ENCODE measurements around the gene PAM. TPM values are rescaled to one million over a fixed set of nuclear protein-coding genes. Genes with fewer than 3 reads are reported as not detected.

The PAM gene
- total RNA-seq, 1 experiment from 2014 or later, result 257 TPM

GRCh38 chr5:102927007-102927406 lies 171.9 kb downstream of the PAM start:
- H3K4me3 ChIP-seq (replicated peaks in 1 of 2; ENCODE audit: low read depth in 1 of 2, low read length in 2 of 2), result no peak overlapping the region
- no peaks in the 10 kb centered on the region for H3K4me1 ChIP-seq (ENCODE audit: control insufficient read depth in 1 of 2, insufficient read depth in 2 of 2, low read length in 2 of 2)
- ChIA-PET RAD21 (ENCODE audit: low non-redundant PET in 1 of 2, low total read pairs in 2 of 2, uncharacterized antibody in 2 of 2, unreplicated experiment in 2 of 2) (no interaction called here), POLR2A (no interaction called here), CTCF (no interaction called here)
- TF ChIP-seq EGR1 (IDR thresholded peaks at IDR 0.05; ENCODE audit: low read depth) (no peak), POLR2AphosphoS5 (IDR thresholded peaks at IDR 0.05; ENCODE audit: low read depth, low read length) (no peak), CBX3 (IDR thresholded peaks at IDR 0.05; ENCODE audit: low read depth) (no peak)
- H3K4me2 ChIP-seq (ENCODE audit: low read length), result no peak overlapping the region
- no peak overlapping the region for H3K9ac ChIP-seq (ENCODE audit: low read length)
- no peak for ATAC-seq
- no peaks in the 10 kb centered on the region for H4K20me1 ChIP-seq (ENCODE audit: insufficient read depth)
- no peak overlapping the region for H2AFZ ChIP-seq (ENCODE audit: low read depth, low read length, poor library complexity, severe bottlenecking)
- H3K27me3 ChIP-seq (ENCODE audit: insufficient read depth, low read length), result no peaks in the 10 kb centered on the region
- BruUV-seq (replicated peaks), result no TSS peak
- no peaks in the 10 kb centered on the region for H3K79me2 ChIP-seq (ENCODE audit: insufficient read depth, low read length)
- H3K36me3 ChIP-seq (ENCODE audit: control insufficient read depth in 1 of 2, insufficient read depth in 2 of 2, low read length in 2 of 2), result peaks cover 9 to 11% of the 10 kb centered on the region in 2 experiments; a peak in 3 of 4 replicates
- DNase-seq (ENCODE audit: low read depth, low spot score), result no peak
- no peak overlapping the region for H3K27ac ChIP-seq (ENCODE audit: low read depth, low read length)
- H3K9me2 ChIP-seq (ENCODE audit: insufficient read depth), result no peaks in the 10 kb centered on the region
- no peaks in the 10 kb centered on the region for H3K9me3 ChIP-seq (ENCODE audit: control insufficient read depth in 1 of 2, insufficient read depth in 1 of 2, low read depth in 1 of 2, low read length in 2 of 2)
- intact Hi-C loops (cut with micrococcal nuclease), result no loop called here

GRCh38 chr5:102930244-102930643 lies 175.1 kb downstream of the PAM start:
- ChIA-PET POLR2A (no interaction called here), RAD21 (ENCODE audit: low non-redundant PET in 1 of 2, low total read pairs in 2 of 2, uncharacterized antibody in 2 of 2, unreplicated experiment in 2 of 2) (no interaction called here), CTCF (no interaction called here)
- Histone ChIP-seq H3K9ac (ENCODE audit: low read length) (no peak overlapping the region), H3K9me2 (ENCODE audit: insufficient read depth) (no peaks in the 10 kb centered on the region), H3K27me3 (ENCODE audit: insufficient read depth, low read length) (no peaks in the 10 kb centered on the region), H3K4me1 (ENCODE audit: control insufficient read depth in 1 of 2, insufficient read depth in 2 of 2, low read length in 2 of 2) (no peaks in the 10 kb centered on the region), H2AFZ (ENCODE audit: low read depth, low read length, poor library complexity, severe bottlenecking) (no peak overlapping the region), H3K9me3 (ENCODE audit: control insufficient read depth in 1 of 2, insufficient read depth in 1 of 2, low read depth in 1 of 2, low read length in 2 of 2) (no peaks in the 10 kb centered on the region), H3K79me2 (ENCODE audit: insufficient read depth, low read length) (no peaks in the 10 kb centered on the region), H4K20me1 (ENCODE audit: insufficient read depth) (no peaks in the 10 kb centered on the region), H3K36me3 (ENCODE audit: control insufficient read depth in 1 of 2, insufficient read depth in 2 of 2, low read length in 2 of 2) (peaks cover 9 to 11% of the 10 kb centered on the region in 2 experiments; a peak in 3 of 4 replicates), H3K4me3 (replicated peaks in 1 of 2; ENCODE audit: low read depth in 1 of 2, low read length in 2 of 2) (no peak overlapping the region), H3K27ac (ENCODE audit: low read depth, low read length) (no peak overlapping the region), H3K4me2 (ENCODE audit: low read length) (no peak overlapping the region)
- intact Hi-C loops (cut with micrococcal nuclease), result no loop called here
- DNase-seq (ENCODE audit: low read depth, low spot score), result no peak
- no peak for TF ChIP-seq SP1 (IDR thresholded peaks at IDR 0.05; ENCODE audit: low read depth)
- no peak for TF ChIP-seq ZNF274 (IDR thresholded peaks at IDR 0.05; ENCODE audit: low read depth, low read length)
- TF ChIP-seq SIN3A (IDR thresholded peaks at IDR 0.05; ENCODE audit: low read depth), result no peak
- no peak for TF ChIP-seq YY1 (IDR thresholded peaks at IDR 0.05; ENCODE audit: extremely low read depth, insufficient replicate concordance, low read depth, low read length)
- TF ChIP-seq ELF1 (IDR thresholded peaks at IDR 0.05; ENCODE audit: borderline replicate concordance, low read depth), result no peak
- no peak for TF ChIP-seq RAD21 (IDR thresholded peaks at IDR 0.05; ENCODE audit: low read depth)
- TF ChIP-seq FOSL1 (IDR thresholded peaks at IDR 0.05; ENCODE audit: low read depth), result no peak
- no peak for TF ChIP-seq JUND (IDR thresholded peaks at IDR 0.05)
- ATAC-seq, result no peak
- BruUV-seq (replicated peaks), result no TSS peak
